HT-29 (cell line): ENCODE measurements around the gene TP53I11. TPM values are rescaled to one million over a fixed set of nuclear protein-coding genes. Genes with fewer than 3 reads are reported as not detected.

Experiments used
- DNase-seq: peaks from one replicate; pipeline ENCODE4 v3.0.0-alpha.2; 2015; ENCODE audit warnings: low spot score
- total RNA-seq: library from RNA; depleted of rRNA; stranded (reverse); fragments of >200 nt; shearing (Covaris generic); gene quantifications from 2 replicates; pipeline ENCODE4 v1.2.3, GENCODE V29; 2014; rRNA removed

Gene TP53I11
- total RNA-seq, 1 experiment from 2014 or later = 65.5 TPM

GRCh38 chr11:44885919-44886789, 64.5 kb downstream of the TP53I11 start:
- DNase-seq = no peak

GRCh38 chr11:44885065-44885810, 65.4 kb downstream of the TP53I11 start:
- DNase-seq = no peak

- DNase-seq = no peak
Measured at GRCh38 chr11:44884056-44884455, 66.6 kb downstream of the TP53I11 start.

GRCh38 chr11:44883277-44883676, 67.4 kb downstream of the TP53I11 start:
- DNase-seq = no peak

Other genes starting within 250 kb of the TP53I11 start
- gene TSPAN18, start 223.9 kb downstream of the TP53I11 start, total RNA-seq = not detected in 2 replicates
- 2.0 and 3.7 TPM in 2 replicates for gene PRDM11, start 195.8 kb upstream of the TP53I11 start, total RNA-seq